ENCODE data around the gene COL1A1. TPM values are rescaled to one million over a fixed set of nuclear protein-coding genes. Genes with fewer than 3 reads are reported as not detected.

The COL1A1 gene
- total and polyA plus RNA-seq, 2 of the 13 experiments (the other 11 are each of a cell fraction or from before 2014, with no cell fraction given), result 0.05 TPM; not detected in 1

DNA sequence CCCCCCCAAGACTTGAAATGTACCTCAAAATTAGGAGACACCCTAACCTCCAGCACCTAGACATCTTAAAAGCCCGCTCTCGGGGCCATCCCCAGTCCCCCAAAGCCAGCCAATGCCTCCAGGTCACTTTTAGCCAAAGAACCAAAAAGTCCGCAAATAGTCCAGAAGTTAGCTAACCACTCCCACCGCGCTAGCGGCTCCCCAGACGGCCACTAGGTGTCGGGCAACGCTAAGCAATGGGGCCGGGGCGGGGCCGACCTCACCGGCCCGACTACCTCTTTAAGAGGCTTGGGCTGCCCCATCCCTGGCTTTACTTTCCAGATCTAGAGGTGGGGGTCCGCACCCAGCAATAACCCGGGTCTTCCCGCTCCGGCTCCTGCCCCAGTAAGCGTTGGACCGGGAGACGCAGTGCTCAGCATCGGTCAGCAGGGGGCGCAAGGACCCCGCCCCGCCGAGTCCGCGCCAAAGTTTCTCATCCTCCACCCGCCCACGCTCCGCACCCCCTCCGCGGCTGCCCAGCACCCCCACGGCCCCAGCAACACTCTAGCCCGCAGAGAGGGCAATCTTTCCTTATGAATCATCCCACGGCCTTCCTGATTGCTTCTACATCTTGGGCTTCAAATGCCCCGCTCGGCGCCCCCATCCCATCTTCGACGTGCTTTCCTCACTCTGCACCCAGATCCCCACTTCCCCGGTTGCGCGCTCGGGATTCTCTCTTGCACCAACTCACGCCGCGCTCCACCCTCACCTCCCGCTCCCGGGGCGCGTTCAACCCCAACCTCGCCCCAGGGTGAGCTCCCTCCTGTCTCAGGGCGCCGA is 765 bp downstream of the COL1A1 start (continued):
- TF ChIP-seq ZNF75D (CRISPR knock-in tag; IDR thresholded peaks at IDR 0.05; ENCODE audit: borderline replicate concordance) (no peak), ZNF557 (CRISPR knock-in tag; IDR thresholded peaks at IDR 0.05) (no peak), AGO1 (IDR thresholded peaks at IDR 0.05; ENCODE audit: low read depth, low read length, poor library complexity, severe bottlenecking) (no peak), MATR3 (CRISPR knock-in tag; IDR thresholded peaks at IDR 0.05) (no peak), ZSCAN20 (CRISPR knock-in tag; IDR thresholded peaks at IDR 0.05; ENCODE audit: borderline replicate concordance) (peak; percentile 41; the same call in 1 of the 2 replicates), ATRX (CRISPR knock-in tag; IDR thresholded peaks at IDR 0.05; ENCODE audit: borderline replicate concordance) (no peak), ZFAT (CRISPR knock-in tag; conservative IDR thresholded peaks at IDR 0.05) (no peak), NFIB (CRISPR knock-in tag; IDR thresholded peaks at IDR 0.05; ENCODE audit: borderline replicate concordance) (no peak), TBL1XR1 (IDR thresholded peaks at IDR 0.05; ENCODE audit: borderline replicate concordance, low read length, partially characterized antibody) (no peak), TCF7L2 (IDR thresholded peaks at IDR 0.05; ENCODE audit: low read depth, low read length) (no peak), ZNF746 (CRISPR knock-in tag; IDR thresholded peaks at IDR 0.05) (peak; percentile 23; the same call in 1 of the 2 replicates)
- TF ChIP-seq, protein P1, sequence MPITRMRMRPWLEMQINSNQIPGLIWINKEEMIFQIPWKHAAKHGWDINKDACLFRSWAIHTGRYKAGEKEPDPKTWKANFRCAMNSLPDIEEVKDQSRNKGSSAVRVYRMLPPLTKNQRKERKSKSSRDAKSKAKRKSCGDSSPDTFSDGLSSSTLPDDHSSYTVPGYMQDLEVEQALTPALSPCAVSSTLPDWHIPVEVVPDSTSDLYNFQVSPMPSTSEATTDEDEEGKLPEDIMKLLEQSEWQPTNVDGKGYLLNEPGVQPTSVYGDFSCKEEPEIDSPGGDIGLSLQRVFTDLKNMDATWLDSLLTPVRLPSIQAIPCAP (CRISPR knock-in tag; IDR thresholded peaks at IDR 0.05; ENCODE audit: low read depth), result no peak
- TF ChIP-seq, protein P2, sequence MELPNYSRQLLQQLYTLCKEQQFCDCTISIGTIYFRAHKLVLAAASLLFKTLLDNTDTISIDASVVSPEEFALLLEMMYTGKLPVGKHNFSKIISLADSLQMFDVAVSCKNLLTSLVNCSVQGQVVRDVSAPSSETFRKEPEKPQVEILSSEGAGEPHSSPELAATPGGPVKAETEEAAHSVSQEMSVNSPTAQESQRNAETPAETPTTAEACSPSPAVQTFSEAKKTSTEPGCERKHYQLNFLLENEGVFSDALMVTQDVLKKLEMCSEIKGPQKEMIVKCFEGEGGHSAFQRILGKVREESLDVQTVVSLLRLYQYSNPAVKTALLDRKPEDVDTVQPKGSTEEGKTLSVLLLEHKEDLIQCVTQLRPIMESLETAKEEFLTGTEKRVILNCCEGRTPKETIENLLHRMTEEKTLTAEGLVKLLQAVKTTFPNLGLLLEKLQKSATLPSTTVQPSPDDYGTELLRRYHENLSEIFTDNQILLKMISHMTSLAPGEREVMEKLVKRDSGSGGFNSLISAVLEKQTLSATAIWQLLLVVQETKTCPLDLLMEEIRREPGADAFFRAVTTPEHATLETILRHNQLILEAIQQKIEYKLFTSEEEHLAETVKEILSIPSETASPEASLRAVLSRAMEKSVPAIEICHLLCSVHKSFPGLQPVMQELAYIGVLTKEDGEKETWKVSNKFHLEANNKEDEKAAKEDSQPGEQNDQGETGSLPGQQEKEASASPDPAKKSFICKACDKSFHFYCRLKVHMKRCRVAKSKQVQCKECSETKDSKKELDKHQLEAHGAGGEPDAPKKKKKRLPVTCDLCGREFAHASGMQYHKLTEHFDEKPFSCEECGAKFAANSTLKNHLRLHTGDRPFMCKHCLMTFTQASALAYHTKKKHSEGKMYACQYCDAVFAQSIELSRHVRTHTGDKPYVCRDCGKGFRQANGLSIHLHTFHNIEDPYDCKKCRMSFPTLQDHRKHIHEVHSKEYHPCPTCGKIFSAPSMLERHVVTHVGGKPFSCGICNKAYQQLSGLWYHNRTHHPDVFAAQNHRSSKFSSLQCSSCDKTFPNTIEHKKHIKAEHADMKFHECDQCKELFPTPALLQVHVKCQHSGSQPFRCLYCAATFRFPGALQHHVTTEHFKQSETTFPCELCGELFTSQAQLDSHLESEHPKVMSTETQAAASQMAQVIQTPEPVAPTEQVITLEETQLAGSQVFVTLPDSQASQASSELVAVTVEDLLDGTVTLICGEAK (IDR thresholded peaks at IDR 0.05), result no peak
- TF ChIP-seq, protein P2 (CRISPR knock-in tag; IDR thresholded peaks at IDR 0.05), result no peak; the same call in 1 of the 2 replicates
- TF ChIP-seq, protein P3, sequence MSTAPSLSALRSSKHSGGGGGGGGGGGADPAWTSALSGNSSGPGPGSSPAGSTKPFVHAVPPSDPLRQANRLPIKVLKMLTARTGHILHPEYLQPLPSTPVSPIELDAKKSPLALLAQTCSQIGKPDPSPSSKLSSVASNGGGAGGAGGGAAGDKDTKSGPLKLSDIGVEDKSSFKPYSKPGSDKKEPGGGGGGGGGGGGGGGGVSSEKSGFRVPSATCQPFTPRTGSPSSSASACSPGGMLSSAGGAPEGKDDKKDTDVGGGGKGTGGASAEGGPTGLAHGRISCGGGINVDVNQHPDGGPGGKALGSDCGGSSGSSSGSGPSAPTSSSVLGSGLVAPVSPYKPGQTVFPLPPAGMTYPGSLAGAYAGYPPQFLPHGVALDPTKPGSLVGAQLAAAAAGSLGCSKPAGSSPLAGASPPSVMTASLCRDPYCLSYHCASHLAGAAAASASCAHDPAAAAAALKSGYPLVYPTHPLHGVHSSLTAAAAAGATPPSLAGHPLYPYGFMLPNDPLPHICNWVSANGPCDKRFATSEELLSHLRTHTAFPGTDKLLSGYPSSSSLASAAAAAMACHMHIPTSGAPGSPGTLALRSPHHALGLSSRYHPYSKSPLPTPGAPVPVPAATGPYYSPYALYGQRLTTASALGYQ (CRISPR knock-in tag; IDR thresholded peaks at IDR 0.05), result no peak
